Thymus (tissue), 11 donors: ENCODE results near the gene SPTBN4. TPM values are rescaled to one million over a fixed set of nuclear protein-coding genes. Genes with fewer than 3 reads are reported as not detected.
A peak's percentile ranks its signal among the peaks of the same experiment; 100 is the strongest.

Source experiments
- DNase-seq, 9 donors: peaks; one replicate each; pipeline ENCODE4 v3.0.0-alpha.2; 2013; ENCODE audit warnings: low spot score in 9 of 9, low read depth in 6 of 9, missing footprints in 1 of 9
- H3K27ac ChIP-seq, 2 donors: one replicate each; pipeline ENCODE4 v1.5.1; 2013; ENCODE audit warnings: control low read depth in 1 of 2, low read depth in 1 of 2, low read length in 1 of 2, mild to moderate bottlenecking in 1 of 2, moderate library complexity in 1 of 2
- H3K27me3 ChIP-seq, 2 donors: one replicate each; pipeline ENCODE4 v1.5.1; 2013; ENCODE audit warnings: low read length in 1 of 2; ENCODE audit not compliant: control insufficient read depth in 2 of 2, insufficient read depth in 1 of 2
- H3K36me3 ChIP-seq, 2 donors: one replicate each; pipeline ENCODE4 v1.5.1; 2013; ENCODE audit warnings: low read length in 1 of 2, mild to moderate bottlenecking in 1 of 2, moderate library complexity in 1 of 2; ENCODE audit not compliant: control insufficient read depth in 2 of 2, insufficient read depth in 2 of 2
- H3K4me1 ChIP-seq, 2 donors: one replicate each; pipeline ENCODE4 v1.5.1; 2013; ENCODE audit warnings: low read length in 2 of 2; ENCODE audit not compliant: control insufficient read depth in 2 of 2, insufficient read depth in 2 of 2
- H3K4me3 ChIP-seq, 2 donors: one replicate each; pipeline ENCODE4 v1.5.1; 2013; ENCODE audit warnings: low read length in 2 of 2, control low read depth in 1 of 2, mild to moderate bottlenecking in 1 of 2
- H3K9me3 ChIP-seq, 2 donors: one replicate each; pipeline ENCODE4 v1.5.1; 2013; ENCODE audit warnings: low read length in 1 of 2, mild to moderate bottlenecking in 1 of 2; ENCODE audit not compliant: control insufficient read depth in 2 of 2, insufficient read depth in 1 of 2
- WGBS: extraction: QIAGEN DNeasy Blood & Tissue Kit; methylation state at CpG from one replicate; pipeline ENCODE4 v1.1.7; 2013; 5-methylcytosine and 5-hydroxymethylcytosine counted together
- polyA plus RNA-seq: library from polyadenylated mRNA; stranded (reverse); fragments of 200-250 nt; gene quantifications from one replicate; pipeline ENCODE4 v1.2.3, GENCODE V29; 2013
- total RNA-seq: library from RNA; stranded (reverse); fragments of 120-200 nt; gene quantifications from one replicate; pipeline ENCODE4 v1.2.4, GENCODE V29; 2013
- donor health status: healthy.

Gene SPTBN4
- total and polyA plus RNA-seq, 2 donors = 0.24 to 0.73 TPM

GRCh38 chr19:40433391-40434216, 33.2 kb upstream of the SPTBN4 start:
- WGBS = 6% methylated on average over 50 of the region's 50 CpGs

GRCh38 chr19:40438284-40438683, 28.5 kb upstream of the SPTBN4 start:
- DNase-seq = no peak
- H3K36me3 ChIP-seq = peaks cover 19 to 22% of the 10 kb centered on the region in 2 donors
- peaks cover 13 to 24% of the 10 kb centered on the region in 2 donors for H3K4me1 ChIP-seq
- H3K27me3 ChIP-seq = no peaks in the 10 kb centered on the region
- WGBS = 99% methylated on average over 3 of the region's 3 CpGs
- no peaks in the 10 kb centered on the region for H3K9me3 ChIP-seq
- H3K4me3 ChIP-seq = no peak overlapping the region
- H3K27ac ChIP-seq = no peak overlapping the region

More at GRCh38 chr19:40433391-40434216, 33.2 kb upstream of the SPTBN4 start:
- Histone ChIP-seq H3K36me3 (no peaks in the 10 kb centered on the region), H3K27ac (peak overlapping the region; percentile 88 to 91), H3K9me3 (no peaks in the 10 kb centered on the region), H3K27me3 (no peaks in the 10 kb centered on the region), H3K4me3 (peak overlapping the region; percentile 38 to 76), H3K4me1 (peaks cover 10 to 17% of the 10 kb centered on the region in 2 donors)
- DNase-seq = peak in 5 of 9 donors; percentile 39 to 75 (median 51)

GRCh38 chr19:40441719-40442253, 25.0 kb upstream of the SPTBN4 start:
- no peaks in the 10 kb centered on the region for H3K27me3 ChIP-seq
- H3K4me1 ChIP-seq = peaks cover 8 to 16% of the 10 kb centered on the region in 2 donors
- 98% methylated on average over 11 of the region's 11 CpGs for WGBS
- H3K4me3 ChIP-seq = peak overlapping the region in 1 of 2 donors; percentile 9
- no peak for DNase-seq
- no peaks in the 10 kb centered on the region for H3K9me3 ChIP-seq
- H3K36me3 ChIP-seq = peaks cover 19 to 22% of the 10 kb centered on the region in 2 donors
- no peak overlapping the region for H3K27ac ChIP-seq

- Histone ChIP-seq H3K27me3 (no peaks in the 10 kb centered on the region), H3K4me1 (peaks cover 8 to 16% of the 10 kb centered on the region in 2 donors), H3K36me3 (peaks cover 19 to 22% of the 10 kb centered on the region in 2 donors), H3K27ac (peak overlapping the region; percentile 66 to 81), H3K4me3 (peak overlapping the region; percentile 75 to 90), H3K9me3 (no peaks in the 10 kb centered on the region)
- WGBS = 26% methylated on average over 22 of the region's 22 CpGs
- no peak for DNase-seq
Measured at GRCh38 chr19:40442328-40443130, 24.3 kb upstream of the SPTBN4 start.

GRCh38 chr19:40443131-40443999, 23.4 kb upstream of the SPTBN4 start:
- H3K4me1 ChIP-seq = peaks cover 8 to 16% of the 10 kb centered on the region in 2 donors
- H3K9me3 ChIP-seq = no peaks in the 10 kb centered on the region
- under 1% methylated on average over 52 of the region's 52 CpGs for WGBS
- peaks cover 19 to 22% of the 10 kb centered on the region in 2 donors for H3K36me3 ChIP-seq
- peak overlapping the region; percentile 75 to 90 for H3K4me3 ChIP-seq
- peak; percentile 95 to 100 (median 99) for DNase-seq
- H3K27me3 ChIP-seq = no peaks in the 10 kb centered on the region
- H3K27ac ChIP-seq = peak overlapping the region; percentile 89 to 99

DNA sequence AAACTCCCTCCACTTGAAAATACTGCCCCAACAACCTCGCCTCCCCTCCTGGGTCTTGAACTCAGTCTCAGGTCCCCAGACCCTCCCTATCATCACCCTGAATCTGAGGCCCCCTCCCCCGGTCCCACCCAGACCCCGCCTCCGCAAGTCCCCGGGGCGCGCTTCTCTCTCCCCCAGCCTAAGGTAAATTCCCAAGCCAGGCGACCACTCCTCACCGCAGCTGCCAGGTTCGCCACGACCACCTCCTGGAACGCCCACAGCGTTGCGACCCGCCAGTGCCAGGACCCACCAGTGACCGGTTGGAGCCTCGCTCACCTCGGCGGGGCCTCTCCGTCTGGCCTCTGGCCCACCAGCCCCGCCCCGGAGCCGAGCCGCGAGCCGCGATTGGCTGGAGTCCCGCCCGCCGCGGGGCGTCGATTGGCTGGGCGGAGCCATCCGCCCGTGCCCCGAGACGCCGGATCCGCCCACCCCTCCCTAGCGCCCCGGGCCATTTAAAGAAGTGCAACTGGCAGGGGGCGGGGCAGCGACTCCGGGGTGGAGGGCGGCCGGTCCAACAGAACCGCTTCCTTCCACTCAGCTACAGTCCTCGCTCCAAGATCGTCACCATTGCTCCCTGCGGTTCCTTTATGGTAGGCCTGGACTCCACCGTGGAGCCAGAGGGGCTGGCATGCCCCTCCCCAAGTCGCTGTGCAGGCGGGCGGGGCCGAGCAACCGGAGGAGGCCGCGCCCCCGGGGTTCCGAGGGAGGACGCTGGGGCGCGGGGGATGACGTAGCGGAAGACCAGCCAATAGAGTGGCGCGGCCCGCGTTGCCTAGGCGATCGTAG, 22.6 kb upstream of the SPTBN4 start, which contains the start of gene SERTAD3:
Gene SERTAD3, minus strand, starts transcription at position 336 of the 825 bp plus-strand sequence. CDS start 2,255 bp downstream, outside the sequence.
- no peaks in the 10 kb centered on the region for H3K9me3 ChIP-seq
- H3K27ac ChIP-seq = peak within 1 kb of the TSS; percentile 89 to 99
- DNase-seq = peak; percentile 87 to 98 (median 96)
- H3K36me3 ChIP-seq = peaks cover 19 to 22% of the 10 kb centered on the region in 2 donors
- H3K27me3 ChIP-seq = no peaks in the 10 kb centered on the region
- WGBS = under 1% methylated on average over 72 of the region's 72 CpGs
- peak within 1 kb of the TSS; percentile 75 to 90 for H3K4me3 ChIP-seq
- H3K4me1 ChIP-seq = peaks cover 8 to 16% of the 10 kb centered on the region in 2 donors

- no peak for DNase-seq
- peak overlapping the region; percentile 48 to 99 for H3K27ac ChIP-seq
- no peaks in the 10 kb centered on the region for H3K27me3 ChIP-seq
- peak overlapping the region; percentile 75 to 90 for H3K4me3 ChIP-seq
- 26% methylated on average over 18 of the region's 18 CpGs for WGBS
- H3K9me3 ChIP-seq = no peaks in the 10 kb centered on the region
- peaks cover 8 to 16% of the 10 kb centered on the region in 2 donors for H3K4me1 ChIP-seq
- H3K36me3 ChIP-seq = peaks cover 19 to 22% of the 10 kb centered on the region in 2 donors
Measured at GRCh38 chr19:40444825-40445312, 21.9 kb upstream of the SPTBN4 start.
